Thyroid gland (tissue), 4 donors: ENCODE data around the gene CTTNBP2NL. TPM values are rescaled to one million over a fixed set of nuclear protein-coding genes. Genes with fewer than 3 reads are reported as not detected.

Experiments used
- DNase-seq, 2 donors: peaks; one replicate each; pipeline ENCODE4 v3.0.0-alpha.2; 2019
- H3K27ac ChIP-seq, 3 donors: fragments of 200-600 bp; sonication (generic); 1 replicate in 2 of 3; 2 replicates in 1 of 3; pipeline ENCODE4 v1.5.1; 2016 to 2019; ENCODE audit warnings: mild to moderate bottlenecking in 1 of 3, moderate library complexity in 1 of 3
- H3K27me3 ChIP-seq: fragments of 200-600 bp; sonication (generic); one replicate; pipeline ENCODE4 v1.5.1; 2019
- H3K36me3 ChIP-seq, 2 donors: fragments of 200-600 bp; sonication (generic); one replicate each; pipeline ENCODE4 v1.5.1; 2016 to 2019
- H3K4me1 ChIP-seq, 2 donors: fragments of 200-600 bp; sonication (generic); one replicate each; pipeline ENCODE4 v1.5.1; 2017 to 2019
- H3K4me3 ChIP-seq, 3 donors: fragments of 200-600 bp; sonication (generic); replicated peaks in 1 of 3; 1 replicate in 2 of 3; 2 replicates in 1 of 3; pipeline ENCODE4 v1.5.1; 2016; ENCODE audit warnings: mild to moderate bottlenecking in 1 of 3
- H3K9me3 ChIP-seq: fragments of 200-600 bp; sonication (generic); one replicate; pipeline ENCODE4 v1.5.1; 2017
- CTCF ChIP-seq, 6 experiments: fragments of 200-600 bp in 3 of 6; fragments of 450-650 bp in 3 of 6; sonication (generic) in 3 of 6; IDR thresholded peaks; one replicate each; pipeline ENCODE4 v1.5.1; 2016 to 2019; ENCODE audit warnings: antibody characterized with exemption in 6 of 6, mild to moderate bottlenecking in 2 of 6, inconsistent platforms in 1 of 6, moderate library complexity in 1 of 6
- POLR2A ChIP-seq, 2 donors: fragments of 450-650 bp; IDR thresholded peaks; one replicate each; pipeline ENCODE4 v1.6.1; 2017; ENCODE audit warnings: antibody characterized with exemption in 2 of 2, mild to moderate bottlenecking in 2 of 2, moderate library complexity in 1 of 2
- WGBS, 2 donors: methylation state at CpG; one replicate each; pipeline ENCODE4 v1.1.5; 2017; 5-methylcytosine and 5-hydroxymethylcytosine counted together
- intact Hi-C: fragments of 100-400 bp; cut with DNase I; formaldehyde crosslinking; loops from one replicate; pipeline ENCODE4 v1.15.1; 2023
- total RNA-seq, 4 donors: library from RNA; depleted of rRNA; stranded (reverse); fragments of >200 nt; gene quantifications; one replicate each; pipeline ENCODE4 v1.2.3, GENCODE V29; 2016

CTTNBP2NL gene
- total RNA-seq, 4 donors from 2014 or later, result 11.8 to 20.7 (median 19.2) TPM

GRCh38 chr1:112368198-112368597, 27.8 kb upstream of the CTTNBP2NL start:
- TF ChIP-seq CTCF (IDR thresholded peaks at IDR 0.05), result no peak
- no peak for TF ChIP-seq POLR2A (IDR thresholded peaks at IDR 0.05)
- Histone ChIP-seq H3K36me3 (no peaks in the 10 kb centered on the region), H3K27me3 (no peaks in the 10 kb centered on the region), H3K9me3 (no peaks in the 10 kb centered on the region), H3K4me3 (no peak overlapping the region), H3K27ac (no peak overlapping the region), H3K4me1 (no peaks in the 10 kb centered on the region)
- WGBS, 2 donors, result 72 to 78% methylated on average over 3 of the region's 3 CpGs
- DNase-seq, result no peak
- intact Hi-C loops, result no loop called here

DNA sequence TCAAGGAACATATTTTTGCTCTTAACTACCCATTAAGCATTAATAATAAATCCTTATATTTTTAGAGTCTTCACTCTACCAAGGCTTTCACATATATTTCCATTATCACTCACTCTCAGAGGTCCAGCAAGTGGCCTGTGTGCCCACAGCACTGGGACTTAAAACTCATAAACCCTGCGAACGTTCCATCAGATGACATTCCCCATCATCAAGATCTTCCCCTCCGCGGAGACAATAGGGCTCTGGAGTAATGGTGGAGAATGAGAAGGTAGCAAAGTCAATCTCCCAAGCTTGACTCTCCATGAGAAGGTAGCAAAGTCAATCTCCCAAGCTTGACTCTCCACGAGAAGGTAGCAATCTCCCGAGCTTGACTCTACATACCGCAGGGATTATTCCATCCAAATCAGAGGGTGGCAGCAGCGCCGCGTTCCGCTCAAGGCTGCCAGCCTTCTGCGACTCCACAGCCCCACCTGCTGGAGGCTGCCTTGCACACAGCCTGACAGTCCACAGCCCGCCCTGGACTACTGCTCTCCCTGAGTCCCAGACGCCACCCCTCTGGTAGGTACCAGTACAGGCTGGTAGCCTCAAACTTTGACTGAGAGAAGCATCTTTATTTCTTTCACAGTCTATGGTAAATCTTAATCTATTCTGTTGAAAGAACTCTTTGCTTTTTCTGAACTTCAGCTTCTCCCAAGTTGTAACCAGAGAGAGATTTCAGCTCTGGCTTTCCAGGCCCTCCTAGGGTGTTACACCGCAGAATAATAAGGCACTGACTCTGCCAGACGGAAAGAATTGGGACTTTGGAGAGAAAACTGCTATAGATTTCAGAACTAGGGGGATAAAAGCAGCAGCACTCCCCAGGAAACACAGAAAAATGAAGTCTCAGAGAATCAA, 26.4 kb upstream of the CTTNBP2NL start:
- intact Hi-C loops, result no loop called here
- H3K4me1 ChIP-seq, result no peaks in the 10 kb centered on the region

GRCh38 chr1:112370996-112371395, 25.0 kb upstream of the CTTNBP2NL start:
- Histone ChIP-seq H3K27ac (no peak overlapping the region), H3K9me3 (no peaks in the 10 kb centered on the region), H3K27me3 (no peaks in the 10 kb centered on the region), H3K4me1 (no peaks in the 10 kb centered on the region), H3K36me3 (no peaks in the 10 kb centered on the region), H3K4me3 (no peak overlapping the region)
- WGBS, 2 donors, result 49 to 50% methylated on average over 4 of the region's 4 CpGs
- no peak for DNase-seq
- TF ChIP-seq POLR2A (IDR thresholded peaks at IDR 0.05), result no peak
- TF ChIP-seq CTCF (IDR thresholded peaks at IDR 0.05), result no peak
- intact Hi-C loops, result no loop called here

More for the DNA sequence above, 26.4 kb upstream of the CTTNBP2NL start:
- H3K27ac ChIP-seq, result no peak overlapping the region
- TF ChIP-seq CTCF (IDR thresholded peaks at IDR 0.05) (peak; percentile 82 to 98 (median 92)), POLR2A (IDR thresholded peaks at IDR 0.05) (no peak)
- peak; percentile 84 to 91 for DNase-seq
- no peaks in the 10 kb centered on the region for H3K27me3 ChIP-seq
- 27 to 35% methylated on average over 9 to 12 of the region's 16 CpGs for WGBS, 2 donors
- H3K4me3 ChIP-seq, result no peak overlapping the region
- H3K9me3 ChIP-seq, result no peaks in the 10 kb centered on the region
- no peaks in the 10 kb centered on the region for H3K36me3 ChIP-seq

- no peak overlapping the region for H3K4me3 ChIP-seq
- no peaks in the 10 kb centered on the region for H3K27me3 ChIP-seq
- TF ChIP-seq POLR2A (IDR thresholded peaks at IDR 0.05) (no peak), CTCF (IDR thresholded peaks at IDR 0.05) (no peak)
- no peak overlapping the region for H3K27ac ChIP-seq
- no peak for DNase-seq
- no peaks in the 10 kb centered on the region for H3K9me3 ChIP-seq
- intact Hi-C loops, result no loop called here
- 81 to 85% methylated on average over 3 of the region's 3 CpGs for WGBS, 2 donors
- H3K4me1 ChIP-seq, result no peaks in the 10 kb centered on the region
- no peaks in the 10 kb centered on the region for H3K36me3 ChIP-seq
Measured at GRCh38 chr1:112371775-112372174, 24.2 kb upstream of the CTTNBP2NL start.

- no peaks in the 10 kb centered on the region for H3K36me3 ChIP-seq
- H3K4me3 ChIP-seq, result no peak overlapping the region
- no peak for DNase-seq
- intact Hi-C loops, result no loop called here
- no peak for TF ChIP-seq POLR2A (IDR thresholded peaks at IDR 0.05)
- TF ChIP-seq CTCF (IDR thresholded peaks at IDR 0.05), result no peak
- no peaks in the 10 kb centered on the region for H3K9me3 ChIP-seq
- H3K27ac ChIP-seq, result no peak overlapping the region
- no peaks in the 10 kb centered on the region for H3K27me3 ChIP-seq
- WGBS, 2 donors, result 85 to 88% methylated on average over 1 of the region's 1 CpG
- H3K4me1 ChIP-seq, result no peaks in the 10 kb centered on the region
Measured at GRCh38 chr1:112373806-112374205, 22.2 kb upstream of the CTTNBP2NL start.
